H1 (cell line): ENCODE results near the gene DAPK1. TPM values are rescaled to one million over a fixed set of nuclear protein-coding genes. Genes with fewer than 3 reads are reported as not detected.

Experiments used
- CTCF ChIA-PET: fragments of 300-600 bp; sonication (Branson Sonifier 250); formaldehyde crosslinking; loops from one replicate; lab custom pipeline; 2021; ENCODE audit not compliant: partially characterized antibody; lab: Charles Lee
- POLR2A ChIA-PET: fragments of 300-600 bp; sonication (Branson Sonifier 250); formaldehyde crosslinking; loops from one replicate; lab custom pipeline; 2021; ENCODE audit warnings: inconsistent platforms; ENCODE audit not compliant: partially characterized antibody; lab: Charles Lee
- DNase-seq, 2 experiments: peaks; one replicate each; pipeline versions ENCODE4 v3.0.0 to v3.0.0-alpha.2; 2010 to 2022; ENCODE audit warnings: low spot score in 2 of 2, low read depth in 1 of 2, mixed read lengths in 1 of 2
- FAIRE-seq: peaks from 2 replicates; lab custom pipeline; 2011; peaks lifted over from hg19 to GRCh38; lab: Jason Lieb, UNC
- H2AFZ ChIP-seq: 2 replicates; pipeline ENCODE4 v1.8.1; 2012; ENCODE audit warnings: low read length, inconsistent platforms
- H2AK5ac ChIP-seq: 2 replicates; pipeline ENCODE4 v1.6.1; 2013; ENCODE audit warnings: low read depth, low read length
- H2BK120ac ChIP-seq: replicated peaks from 2 replicates; pipeline ENCODE3; 2013; ENCODE audit warnings: low read depth, low read length, inconsistent platforms
- H2BK12ac ChIP-seq: 2 replicates; pipeline ENCODE4 v1.6.1; 2013; ENCODE audit warnings: low read depth, low read length
- H2BK15ac ChIP-seq: 2 replicates; pipeline ENCODE4 v1.6.1; 2013; ENCODE audit warnings: low read length
- H2BK20ac ChIP-seq: 2 replicates; pipeline ENCODE4 v1.6.1; 2013; ENCODE audit warnings: low read length
- H2BK5ac ChIP-seq: 2 replicates; pipeline ENCODE4 v1.6.1; 2013; ENCODE audit warnings: low read depth, low read length
- H3K14ac ChIP-seq: 2 replicates; pipeline ENCODE4 v1.6.1; 2013; ENCODE audit warnings: inconsistent platforms; ENCODE audit not compliant: insufficient read length
- H3K18ac ChIP-seq: 2 replicates; pipeline ENCODE4 v1.6.1; 2013; ENCODE audit warnings: low read length; ENCODE audit errors: extremely low read depth
- H3K23ac ChIP-seq: 2 replicates; pipeline ENCODE4 v1.6.1; 2013; ENCODE audit warnings: inconsistent platforms; ENCODE audit not compliant: insufficient read length
- H3K23me2 ChIP-seq: 2 replicates; pipeline ENCODE4 v1.6.1; 2013; ENCODE audit warnings: low read depth, low read length
- H3K27ac ChIP-seq: 2 replicates; pipeline ENCODE4 v1.6.1; 2011; ENCODE audit warnings: low read depth, low read length, inconsistent platforms
- H3K27me3 ChIP-seq, 4 experiments: replicated peaks in 1 of 4; 1 replicate in 1 of 4; 2 replicates in 3 of 4; pipeline versions ENCODE4 v1.6.1 to v1.8.1; 2011 to 2013; ENCODE audit warnings: low read length in 3 of 4, mild to moderate bottlenecking in 3 of 4, inconsistent platforms in 2 of 4, mixed read lengths in 2 of 4, moderate library complexity in 1 of 4; ENCODE audit not compliant: control insufficient read depth in 3 of 4, insufficient read depth in 3 of 4; ENCODE audit errors: extremely low read depth in 1 of 4
- H3K36me3 ChIP-seq, 4 experiments: 2 replicates each; pipeline versions ENCODE4 v1.6.1 to v1.8.1; 2011 to 2013; ENCODE audit warnings: mild to moderate bottlenecking in 4 of 4, low read length in 3 of 4, moderate library complexity in 2 of 4, control low read depth in 1 of 4, inconsistent platforms in 1 of 4; ENCODE audit not compliant: insufficient read depth in 4 of 4, control insufficient read depth in 2 of 4
- H3K4ac ChIP-seq: replicated peaks from 2 replicates; pipeline ENCODE3; 2013; ENCODE audit warnings: low read length, low read depth, mixed read lengths, inconsistent platforms; ENCODE audit not compliant: insufficient read length
- H3K4me1 ChIP-seq, 4 experiments: replicated peaks in 1 of 4; 1 replicate in 1 of 4; 2 replicates in 3 of 4; pipeline versions ENCODE4 v1.6.1 to v1.8.1; 2011 to 2013; ENCODE audit warnings: low read length in 3 of 4, inconsistent platforms in 2 of 4, mixed read lengths in 1 of 4; ENCODE audit not compliant: insufficient read depth in 4 of 4, control insufficient read depth in 3 of 4
- H3K4me2 ChIP-seq, 2 experiments: 2 replicates each; pipeline versions ENCODE4 v1.6.1 to v1.8.1; 2011 to 2013; ENCODE audit warnings: low read depth in 2 of 2, low read length in 2 of 2, control low read depth in 1 of 2, inconsistent platforms in 1 of 2, mild to moderate bottlenecking in 1 of 2; ENCODE audit not compliant: insufficient read depth in 1 of 2
- H3K4me3 ChIP-seq, 4 experiments: fragments of 200-600, 300-600 bp in 1 of 4; sonication (generic), shearing (Covaris generic), sonication (Bioruptor Twin) in 1 of 4; 2 replicates each; pipeline versions ENCODE4 v1.5.1 to v1.8.1; 2011 to 2016; ENCODE audit warnings: low read length in 4 of 4, low read depth in 3 of 4, control low read depth in 2 of 4, inconsistent platforms in 2 of 4, mild to moderate bottlenecking in 2 of 4, mixed read lengths in 1 of 4, moderate library complexity in 1 of 4; ENCODE audit not compliant: insufficient read depth in 2 of 4; ENCODE audit errors: extremely low read depth in 1 of 4
- H3K56ac ChIP-seq: replicated peaks from 2 replicates; pipeline ENCODE3; 2013; ENCODE audit warnings: low read depth, mild to moderate bottlenecking, mixed read lengths, low read length, inconsistent platforms; ENCODE audit not compliant: insufficient read length
- H3K79me1 ChIP-seq: 2 replicates; pipeline ENCODE4 v1.6.1; 2013; ENCODE audit warnings: low read depth, low read length, control low read depth
- H3K79me2 ChIP-seq, 2 experiments: 2 replicates each; pipeline versions ENCODE4 v1.6.1 to v1.8.1; 2012 to 2013; ENCODE audit warnings: low read length in 2 of 2, mild to moderate bottlenecking in 2 of 2, inconsistent platforms in 1 of 2; ENCODE audit not compliant: insufficient read depth in 2 of 2, control insufficient read depth in 1 of 2
- H3K9ac ChIP-seq, 4 experiments: replicated peaks in 1 of 4; 1 replicate in 1 of 4; 2 replicates in 3 of 4; pipeline versions ENCODE4 v1.6.1 to v1.8.1; 2011 to 2013; ENCODE audit warnings: low read depth in 3 of 4, low read length in 3 of 4, control low read depth in 2 of 4, mild to moderate bottlenecking in 2 of 4, moderate library complexity in 2 of 4, inconsistent platforms in 1 of 4; ENCODE audit errors: extremely low read depth in 1 of 4
- H3K9me3 ChIP-seq, 2 experiments: 2 replicates each; pipeline versions ENCODE4 v1.6.1 to v1.8.1; 2012 to 2013; ENCODE audit warnings: mild to moderate bottlenecking in 2 of 2, moderate library complexity in 2 of 2, control low read depth in 1 of 2, inconsistent platforms in 1 of 2, low read depth in 1 of 2, low read length in 1 of 2, mixed read lengths in 1 of 2; ENCODE audit not compliant: insufficient read depth in 2 of 2
- H4K20me1 ChIP-seq, 2 experiments: replicated peaks in 1 of 2; 2 replicates each; pipeline versions ENCODE3 to v1.8.1; 2011 to 2013; ENCODE audit warnings: inconsistent platforms in 2 of 2, low read length in 2 of 2, mild to moderate bottlenecking in 1 of 2; ENCODE audit not compliant: insufficient read depth in 2 of 2, control insufficient read depth in 1 of 2
- H4K5ac ChIP-seq: 2 replicates; pipeline ENCODE4 v1.6.1; 2013; ENCODE audit warnings: low read length, low read depth, mixed read lengths, inconsistent platforms; ENCODE audit not compliant: insufficient read length
- H4K8ac ChIP-seq: 2 replicates; pipeline ENCODE4 v1.8.0; 2013; ENCODE audit warnings: mild to moderate bottlenecking, moderate library complexity, low read length, inconsistent platforms; ENCODE audit not compliant: insufficient read depth; ENCODE audit errors: extremely low read depth
- H4K91ac ChIP-seq: replicated peaks from 2 replicates; pipeline ENCODE3; 2013; ENCODE audit warnings: low read length, mixed read lengths, inconsistent platforms; ENCODE audit not compliant: insufficient read length
- CBX5 ChIP-seq: fragments of 300-800, 300-1000 bp; sonication (generic); IDR thresholded peaks from 2 replicates; pipeline ENCODE4 v1.7.1; 2016; ENCODE audit warnings: antibody characterized with exemption, low read length, low read depth
- CREB1 ChIP-seq: IDR thresholded peaks from 2 replicates; pipeline ENCODE4 v1.6.1; 2012; ENCODE audit warnings: inconsistent platforms
- MAFK ChIP-seq: IDR thresholded peaks from 2 replicates; pipeline ENCODE4 v1.6.1; 2012; ENCODE audit warnings: low read depth, mild to moderate bottlenecking, improper control_type of control experiment, low read length
- MAX ChIP-seq: IDR thresholded peaks from 2 replicates; pipeline ENCODE4 v1.6.1; 2012; ENCODE audit warnings: inconsistent platforms
- POLR2AphosphoS5 ChIP-seq: IDR thresholded peaks from 2 replicates; pipeline ENCODE4 v1.6.1; 2011; ENCODE audit warnings: low read depth, low read length
- RAD21 ChIP-seq, 2 experiments: IDR thresholded peaks in 1 of 2; conservative IDR thresholded peaks in 1 of 2; 2 replicates each; pipeline ENCODE4 v1.6.1; 2011; ENCODE audit warnings: low read depth in 2 of 2, low read length in 2 of 2, improper control_type of control experiment in 1 of 2, inconsistent platforms in 1 of 2, mild to moderate bottlenecking in 1 of 2, moderate library complexity in 1 of 2
- RBBP5 ChIP-seq: IDR thresholded peaks from 2 replicates; pipeline ENCODE4 v1.7.1; 2012; ENCODE audit warnings: low read depth, mild to moderate bottlenecking, inconsistent platforms, low read length, moderate library complexity, borderline replicate concordance
- RFX5 ChIP-seq: IDR thresholded peaks from 2 replicates; pipeline ENCODE4 v1.6.1; 2011; ENCODE audit warnings: low read depth, low read length, improper control_type of control experiment, borderline replicate concordance
- WGBS, 2 experiments: shearing (Covaris generic) in 1 of 2; methylation state at CpG; one replicate each; pipeline versions ENCODE4 v1.1.6 to v1.1.7; 2013 to 2015; ENCODE audit warnings: low lambda C conversion rate in 2 of 2, mixed read lengths in 2 of 2, inconsistent platforms in 1 of 2, low coverage in 1 of 2, missing lambda C conversion rate in 1 of 2; ENCODE audit not compliant: insufficient replicate concordance in 2 of 2, insufficient coverage in 1 of 2, insufficient read length in 1 of 2; ENCODE audit errors: extremely low coverage in 1 of 2, missing lambda C conversion rate in 1 of 2; 5-methylcytosine and 5-hydroxymethylcytosine counted together
- polyA plus RNA-seq, 7 experiments: library from polyadenylated mRNA; depleted of rRNA in 3 of 7; stranded (reverse) in 5 of 7; unstranded in 2 of 7; fragments of >200 nt in 5 of 7; fragments of 200-250 nt in 2 of 7; gene quantifications; 1 replicate in 5 of 7; 2 replicates in 1 of 7; 4 replicates in 1 of 7; pipeline versions ENCODE4 v1.2.1 to v1.2.3, GENCODE V29; 2011 to 2013; ENCODE audit warnings: missing spikeins in 2 of 7, mixed read lengths in 2 of 7
- total RNA-seq: library from RNA; stranded (reverse); fragmentation: NEBNext Ultra II Directional; extraction: Animal tissue kit (Norgen Biotek cat#: 25700); gene quantifications from 2 replicates; pipeline ENCODE4 v1.2.1, GENCODE V29; 2021

Gene DAPK1
- total and polyA plus RNA-seq, 2 of the 8 experiments (the other 6 are each of a cell fraction or from before 2014, with no cell fraction given) = 62.4 to 131 TPM

GRCh38 chr9:87531370-87532295 is 34.0 kb downstream of the DAPK1 start:
- Histone ChIP-seq H3K4ac (no peak overlapping the region), H2BK120ac (no peak overlapping the region), H3K56ac (no peak overlapping the region), H3K23ac (no peak overlapping the region), H4K20me1 (peaks cover 13 to 18% of the 10 kb centered on the region in 2 experiments), H2AK5ac (no peak overlapping the region), H4K8ac (no peak overlapping the region), H3K4me1 (peaks cover 8 to 19% (median 14%) of the 10 kb centered on the region in 4 experiments; a peak in 6 of 7 replicates), H3K36me3 (no peaks in the 10 kb centered on the region), H2BK5ac (peak overlapping the region; percentile 36; the same call in 1 of the 2 replicates), H4K91ac (peak overlapping the region; percentile 23), H3K23me2 (no peaks in the 10 kb centered on the region), H3K9ac (no peak overlapping the region; a peak in 1 of 7 replicates), H3K9me3 (no peaks in the 10 kb centered on the region), H3K4me3 (no peak overlapping the region), H2BK12ac (peak overlapping the region; percentile 85; the same call in 1 of the 2 replicates), H3K79me1 (peaks cover 9% of the 10 kb centered on the region), H3K4me2 (0 out of 4 replicates have a peak overlapping the region, but pooled peaks of 1 of the 2 experiments have one; percentile 20), H3K14ac (no peak overlapping the region), H2BK20ac (no peak overlapping the region; the same call in 1 of the 2 replicates), H3K27me3 (no peaks in the 10 kb centered on the region), H2AFZ (no peak overlapping the region), H2BK15ac (0 out of 2 replicates have a peak overlapping the region, but pooled peaks have one; percentile 67), H3K27ac (no peak overlapping the region), H4K5ac (no peak overlapping the region), H3K79me2 (peaks cover 5 to 82% of the 10 kb centered on the region in 2 experiments; a peak in 3 of 4 replicates), H3K18ac (peak overlapping the region; percentile 48; the same call in 1 of the 2 replicates)
- FAIRE-seq (peak; percentile 60), DNase-seq (no peak)
- no peak for TF ChIP-seq POLR2AphosphoS5
- no peak for TF ChIP-seq RBBP5
- TF ChIP-seq MAFK = no peak
- TF ChIP-seq RFX5 = no peak
- TF ChIP-seq MAX = no peak
- no peak for TF ChIP-seq CBX5
- no peak for TF ChIP-seq CREB1
- TF ChIP-seq RAD21 (IDR thresholded peaks at IDR 0.05 in 1 of 2, conservative IDR thresholded peaks at IDR 0.05 in 1 of 2; ENCODE audit: low read depth in 2 of 2, low read length in 2 of 2) = no peak
- POLR2A ChIA-PET = interaction anchor here (1.3 kb wide), 1 partner anchor 9 kb away, joined by 4 read pairs; no protein-coding TSS in a partner anchor
- WGBS, 2 experiments = 89% methylated on average over 3 of the region's 3 CpGs; no CpG with 5 or more reads in 1 of the 2 experiments
- CTCF ChIA-PET = interaction anchor here (1.1 to 1.6 kb wide), 2 partner anchors 10 to 153 kb away, joined by 4 to 6 read pairs; no protein-coding TSS in a partner anchor
